ENCODE results near the gene ASPHD1.

DNA sequence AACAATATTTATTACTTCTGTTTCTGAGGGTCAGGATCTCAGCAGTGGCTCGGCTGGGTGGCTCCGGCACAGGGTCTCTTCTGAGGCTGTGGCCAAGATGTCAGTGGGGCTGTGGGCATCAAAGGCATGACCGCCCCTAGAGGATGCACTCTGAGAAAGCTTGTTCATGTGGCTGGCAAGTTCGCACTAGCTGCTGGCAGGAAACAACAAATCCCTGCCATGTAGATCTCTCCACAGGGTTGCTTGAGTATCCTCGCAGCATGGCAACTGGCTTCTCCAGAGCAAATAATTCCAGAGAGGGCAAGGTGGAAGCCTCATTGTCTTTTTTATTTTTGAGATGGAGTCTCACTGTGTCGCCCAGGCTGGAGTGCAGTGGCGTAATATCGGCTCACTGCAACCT lies 13.2 kb downstream of the ASPHD1 start:
- TF ChIP-seq, protein P1, sequence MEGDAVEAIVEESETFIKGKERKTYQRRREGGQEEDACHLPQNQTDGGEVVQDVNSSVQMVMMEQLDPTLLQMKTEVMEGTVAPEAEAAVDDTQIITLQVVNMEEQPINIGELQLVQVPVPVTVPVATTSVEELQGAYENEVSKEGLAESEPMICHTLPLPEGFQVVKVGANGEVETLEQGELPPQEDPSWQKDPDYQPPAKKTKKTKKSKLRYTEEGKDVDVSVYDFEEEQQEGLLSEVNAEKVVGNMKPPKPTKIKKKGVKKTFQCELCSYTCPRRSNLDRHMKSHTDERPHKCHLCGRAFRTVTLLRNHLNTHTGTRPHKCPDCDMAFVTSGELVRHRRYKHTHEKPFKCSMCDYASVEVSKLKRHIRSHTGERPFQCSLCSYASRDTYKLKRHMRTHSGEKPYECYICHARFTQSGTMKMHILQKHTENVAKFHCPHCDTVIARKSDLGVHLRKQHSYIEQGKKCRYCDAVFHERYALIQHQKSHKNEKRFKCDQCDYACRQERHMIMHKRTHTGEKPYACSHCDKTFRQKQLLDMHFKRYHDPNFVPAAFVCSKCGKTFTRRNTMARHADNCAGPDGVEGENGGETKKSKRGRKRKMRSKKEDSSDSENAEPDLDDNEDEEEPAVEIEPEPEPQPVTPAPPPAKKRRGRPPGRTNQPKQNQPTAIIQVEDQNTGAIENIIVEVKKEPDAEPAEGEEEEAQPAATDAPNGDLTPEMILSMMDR (IDR thresholded peaks at IDR 0.05) = no peak
- no peak for TF ChIP-seq POLR2A (IDR thresholded peaks at IDR 0.05)
